H1 (cell line): Measurements from ENCODE around the gene GFRA4. TPM values are rescaled to one million over a fixed set of nuclear protein-coding genes. Genes with fewer than 3 reads are reported as not detected.

Experiments
- CTCF ChIA-PET: fragments of 300-600 bp; sonication (Branson Sonifier 250); formaldehyde crosslinking; loops from one replicate; lab custom pipeline; 2021; ENCODE audit not compliant: partially characterized antibody; lab: Charles Lee
- POLR2A ChIA-PET: fragments of 300-600 bp; sonication (Branson Sonifier 250); formaldehyde crosslinking; loops from one replicate; lab custom pipeline; 2021; ENCODE audit warnings: inconsistent platforms; ENCODE audit not compliant: partially characterized antibody; lab: Charles Lee
- DNase-seq, 2 experiments: peaks; one replicate each; pipeline versions ENCODE4 v3.0.0 to v3.0.0-alpha.2; 2010 to 2022; ENCODE audit warnings: low spot score in 2 of 2, low read depth in 1 of 2, mixed read lengths in 1 of 2
- FAIRE-seq: peaks from 2 replicates; lab custom pipeline; 2011; peaks lifted over from hg19 to GRCh38; lab: Jason Lieb, UNC
- H2AFZ ChIP-seq: 2 replicates; pipeline ENCODE4 v1.8.1; 2012; ENCODE audit warnings: low read length, inconsistent platforms
- H2AK5ac ChIP-seq: 2 replicates; pipeline ENCODE4 v1.6.1; 2013; ENCODE audit warnings: low read depth, low read length
- H2BK120ac ChIP-seq: replicated peaks from 2 replicates; pipeline ENCODE3; 2013; ENCODE audit warnings: low read depth, low read length, inconsistent platforms
- H2BK12ac ChIP-seq: 2 replicates; pipeline ENCODE4 v1.6.1; 2013; ENCODE audit warnings: low read depth, low read length
- H2BK15ac ChIP-seq: 2 replicates; pipeline ENCODE4 v1.6.1; 2013; ENCODE audit warnings: low read length
- H2BK20ac ChIP-seq: 2 replicates; pipeline ENCODE4 v1.6.1; 2013; ENCODE audit warnings: low read length
- H2BK5ac ChIP-seq: 2 replicates; pipeline ENCODE4 v1.6.1; 2013; ENCODE audit warnings: low read depth, low read length
- H3K14ac ChIP-seq: 2 replicates; pipeline ENCODE4 v1.6.1; 2013; ENCODE audit warnings: inconsistent platforms; ENCODE audit not compliant: insufficient read length
- H3K18ac ChIP-seq: 2 replicates; pipeline ENCODE4 v1.6.1; 2013; ENCODE audit warnings: low read length; ENCODE audit errors: extremely low read depth
- H3K23ac ChIP-seq: 2 replicates; pipeline ENCODE4 v1.6.1; 2013; ENCODE audit warnings: inconsistent platforms; ENCODE audit not compliant: insufficient read length
- H3K23me2 ChIP-seq: 2 replicates; pipeline ENCODE4 v1.6.1; 2013; ENCODE audit warnings: low read depth, low read length
- H3K27ac ChIP-seq: 2 replicates; pipeline ENCODE4 v1.6.1; 2011; ENCODE audit warnings: low read depth, low read length, inconsistent platforms
- H3K27me3 ChIP-seq, 4 experiments: replicated peaks in 1 of 4; 1 replicate in 1 of 4; 2 replicates in 3 of 4; pipeline versions ENCODE4 v1.6.1 to v1.8.1; 2011 to 2013; ENCODE audit warnings: low read length in 3 of 4, mild to moderate bottlenecking in 3 of 4, inconsistent platforms in 2 of 4, mixed read lengths in 2 of 4, moderate library complexity in 1 of 4; ENCODE audit not compliant: control insufficient read depth in 3 of 4, insufficient read depth in 3 of 4; ENCODE audit errors: extremely low read depth in 1 of 4
- H3K36me3 ChIP-seq, 4 experiments: 2 replicates each; pipeline versions ENCODE4 v1.6.1 to v1.8.1; 2011 to 2013; ENCODE audit warnings: mild to moderate bottlenecking in 4 of 4, low read length in 3 of 4, moderate library complexity in 2 of 4, control low read depth in 1 of 4, inconsistent platforms in 1 of 4; ENCODE audit not compliant: insufficient read depth in 4 of 4, control insufficient read depth in 2 of 4
- H3K4ac ChIP-seq: replicated peaks from 2 replicates; pipeline ENCODE3; 2013; ENCODE audit warnings: low read length, low read depth, mixed read lengths, inconsistent platforms; ENCODE audit not compliant: insufficient read length
- H3K4me1 ChIP-seq, 4 experiments: replicated peaks in 1 of 4; 1 replicate in 1 of 4; 2 replicates in 3 of 4; pipeline versions ENCODE4 v1.6.1 to v1.8.1; 2011 to 2013; ENCODE audit warnings: low read length in 3 of 4, inconsistent platforms in 2 of 4, mixed read lengths in 1 of 4; ENCODE audit not compliant: insufficient read depth in 4 of 4, control insufficient read depth in 3 of 4
- H3K4me2 ChIP-seq, 2 experiments: 2 replicates each; pipeline versions ENCODE4 v1.6.1 to v1.8.1; 2011 to 2013; ENCODE audit warnings: low read depth in 2 of 2, low read length in 2 of 2, control low read depth in 1 of 2, inconsistent platforms in 1 of 2, mild to moderate bottlenecking in 1 of 2; ENCODE audit not compliant: insufficient read depth in 1 of 2
- H3K4me3 ChIP-seq, 4 experiments: fragments of 200-600, 300-600 bp in 1 of 4; sonication (generic), shearing (Covaris generic), sonication (Bioruptor Twin) in 1 of 4; 2 replicates each; pipeline versions ENCODE4 v1.5.1 to v1.8.1; 2011 to 2016; ENCODE audit warnings: low read length in 4 of 4, low read depth in 3 of 4, control low read depth in 2 of 4, inconsistent platforms in 2 of 4, mild to moderate bottlenecking in 2 of 4, mixed read lengths in 1 of 4, moderate library complexity in 1 of 4; ENCODE audit not compliant: insufficient read depth in 2 of 4; ENCODE audit errors: extremely low read depth in 1 of 4
- H3K56ac ChIP-seq: replicated peaks from 2 replicates; pipeline ENCODE3; 2013; ENCODE audit warnings: low read depth, mild to moderate bottlenecking, mixed read lengths, low read length, inconsistent platforms; ENCODE audit not compliant: insufficient read length
- H3K79me1 ChIP-seq: 2 replicates; pipeline ENCODE4 v1.6.1; 2013; ENCODE audit warnings: low read depth, low read length, control low read depth
- H3K79me2 ChIP-seq, 2 experiments: 2 replicates each; pipeline versions ENCODE4 v1.6.1 to v1.8.1; 2012 to 2013; ENCODE audit warnings: low read length in 2 of 2, mild to moderate bottlenecking in 2 of 2, inconsistent platforms in 1 of 2; ENCODE audit not compliant: insufficient read depth in 2 of 2, control insufficient read depth in 1 of 2
- H3K9ac ChIP-seq, 4 experiments: replicated peaks in 1 of 4; 1 replicate in 1 of 4; 2 replicates in 3 of 4; pipeline versions ENCODE4 v1.6.1 to v1.8.1; 2011 to 2013; ENCODE audit warnings: low read depth in 3 of 4, low read length in 3 of 4, control low read depth in 2 of 4, mild to moderate bottlenecking in 2 of 4, moderate library complexity in 2 of 4, inconsistent platforms in 1 of 4; ENCODE audit errors: extremely low read depth in 1 of 4
- H3K9me3 ChIP-seq, 2 experiments: 2 replicates each; pipeline versions ENCODE4 v1.6.1 to v1.8.1; 2012 to 2013; ENCODE audit warnings: mild to moderate bottlenecking in 2 of 2, moderate library complexity in 2 of 2, control low read depth in 1 of 2, inconsistent platforms in 1 of 2, low read depth in 1 of 2, low read length in 1 of 2, mixed read lengths in 1 of 2; ENCODE audit not compliant: insufficient read depth in 2 of 2
- H4K20me1 ChIP-seq, 2 experiments: replicated peaks in 1 of 2; 2 replicates each; pipeline versions ENCODE3 to v1.8.1; 2011 to 2013; ENCODE audit warnings: inconsistent platforms in 2 of 2, low read length in 2 of 2, mild to moderate bottlenecking in 1 of 2; ENCODE audit not compliant: insufficient read depth in 2 of 2, control insufficient read depth in 1 of 2
- H4K5ac ChIP-seq: 2 replicates; pipeline ENCODE4 v1.6.1; 2013; ENCODE audit warnings: low read length, low read depth, mixed read lengths, inconsistent platforms; ENCODE audit not compliant: insufficient read length
- H4K8ac ChIP-seq: 2 replicates; pipeline ENCODE4 v1.8.0; 2013; ENCODE audit warnings: mild to moderate bottlenecking, moderate library complexity, low read length, inconsistent platforms; ENCODE audit not compliant: insufficient read depth; ENCODE audit errors: extremely low read depth
- H4K91ac ChIP-seq: replicated peaks from 2 replicates; pipeline ENCODE3; 2013; ENCODE audit warnings: low read length, mixed read lengths, inconsistent platforms; ENCODE audit not compliant: insufficient read length
- SRF ChIP-seq: IDR thresholded peaks from 2 replicates; pipeline ENCODE4 v1.6.1; 2011; ENCODE audit warnings: mild to moderate bottlenecking, low read depth, low read length, moderate library complexity
- WGBS, 2 experiments: shearing (Covaris generic) in 1 of 2; methylation state at CpG; one replicate each; pipeline versions ENCODE4 v1.1.6 to v1.1.7; 2013 to 2015; ENCODE audit warnings: low lambda C conversion rate in 2 of 2, mixed read lengths in 2 of 2, inconsistent platforms in 1 of 2, low coverage in 1 of 2, missing lambda C conversion rate in 1 of 2; ENCODE audit not compliant: insufficient replicate concordance in 2 of 2, insufficient coverage in 1 of 2, insufficient read length in 1 of 2; ENCODE audit errors: extremely low coverage in 1 of 2, missing lambda C conversion rate in 1 of 2; 5-methylcytosine and 5-hydroxymethylcytosine counted together
- polyA plus RNA-seq, 7 experiments: library from polyadenylated mRNA; depleted of rRNA in 3 of 7; stranded (reverse) in 5 of 7; unstranded in 2 of 7; fragments of >200 nt in 5 of 7; fragments of 200-250 nt in 2 of 7; gene quantifications; 1 replicate in 5 of 7; 2 replicates in 1 of 7; 4 replicates in 1 of 7; pipeline versions ENCODE4 v1.2.1 to v1.2.3, GENCODE V29; 2011 to 2013; ENCODE audit warnings: missing spikeins in 2 of 7, mixed read lengths in 2 of 7
- total RNA-seq: library from RNA; stranded (reverse); fragmentation: NEBNext Ultra II Directional; extraction: Animal tissue kit (Norgen Biotek cat#: 25700); gene quantifications from 2 replicates; pipeline ENCODE4 v1.2.1, GENCODE V29; 2021

The GFRA4 gene
- total and polyA plus RNA-seq, 2 of the 8 experiments (the other 6 are each of a cell fraction or from before 2014, with no cell fraction given): 0.05 TPM; not detected in 1

DNA sequence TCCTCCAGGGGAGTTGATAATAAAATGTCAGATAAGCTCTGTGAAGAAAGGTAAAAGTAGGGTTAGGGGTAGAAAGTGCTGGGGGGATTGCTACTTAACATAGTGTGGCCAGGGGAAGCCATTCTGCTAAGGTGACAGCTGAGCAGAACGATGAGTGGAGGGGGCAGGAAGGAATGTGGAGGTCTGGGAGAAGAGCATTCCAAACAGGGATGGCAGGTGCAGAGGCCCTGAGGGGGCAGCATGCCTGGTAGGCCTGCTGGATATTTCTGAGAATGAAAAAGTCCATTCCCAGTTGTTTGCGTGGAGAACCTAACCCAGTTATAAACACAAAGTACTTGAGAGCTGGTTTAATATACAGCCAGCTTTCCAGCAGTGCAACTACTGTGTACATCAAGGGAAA is 9.3 kb downstream of the GFRA4 start:
- H4K5ac ChIP-seq: no peak overlapping the region
- no peaks in the 10 kb centered on the region for H3K36me3 ChIP-seq
- no peaks in the 10 kb centered on the region for H4K20me1 ChIP-seq
- H3K4ac ChIP-seq: no peak overlapping the region
- no peak overlapping the region for H2BK120ac ChIP-seq
- H3K14ac ChIP-seq: no peak overlapping the region
- ChIA-PET CTCF (interaction anchor here (0.8 to 2.1 kb wide), 6 partner anchors 15 to 90 kb away, joined by 3 to 9 read pairs (median 4); no protein-coding TSS in a partner anchor), POLR2A (no interaction called here)
- FAIRE-seq: no peak
- WGBS, 2 experiments: 68% methylated on average over 2 of the region's 2 CpGs; no CpG with 5 or more reads in 1 of the 2 experiments
- no peak overlapping the region for H4K91ac ChIP-seq
- no peak overlapping the region for H3K23ac ChIP-seq
- H3K9ac ChIP-seq: no peak overlapping the region
- no peak overlapping the region for H3K56ac ChIP-seq
- H2BK12ac ChIP-seq: no peak overlapping the region
- no peak overlapping the region for H3K4me3 ChIP-seq
- no peak for DNase-seq
- no peak for TF ChIP-seq SRF
- no peaks in the 10 kb centered on the region for H3K23me2 ChIP-seq
- H4K8ac ChIP-seq: no peak overlapping the region
- no peak overlapping the region for H2AFZ ChIP-seq
- no peaks in the 10 kb centered on the region for H3K79me1 ChIP-seq
- no peak overlapping the region for H3K18ac ChIP-seq
- H2AK5ac ChIP-seq: no peak overlapping the region
- H3K4me1 ChIP-seq: no peaks in the 10 kb centered on the region; a peak in 1 of 7 replicates
- no peaks in the 10 kb centered on the region for H3K27me3 ChIP-seq
- H3K9me3 ChIP-seq: no peaks in the 10 kb centered on the region
- H2BK5ac ChIP-seq: no peak overlapping the region
- H3K4me2 ChIP-seq: no peak overlapping the region
- no peak overlapping the region for H2BK20ac ChIP-seq
- no peaks in the 10 kb centered on the region for H3K79me2 ChIP-seq
- H2BK15ac ChIP-seq: no peak overlapping the region
- H3K27ac ChIP-seq: no peak overlapping the region
